RWPE2 (cell line): ENCODE measurements around the gene OVOL1.

Source experiments
- ATAC-seq: fragments of 200-7000 bp; cut with Tn5 transposase; 3 replicates; pipeline ENCODE4 v1.9.1; 2021; ENCODE audit warnings: low read depth
- DNase-seq: peaks from one replicate; pipeline ENCODE4 v3.0.0-alpha.2; 2020; ENCODE audit warnings: low spot score
- H3K27ac ChIP-seq: fragments of 450-650 bp; 2 replicates; pipeline ENCODE4 v1.5.1; 2017; ENCODE audit warnings: mild to moderate bottlenecking; ENCODE audit not compliant: poor library complexity, severe bottlenecking
- H3K27me3 ChIP-seq: fragments of 250-450 bp; sonication (Bioruptor Pico); 2 replicates; pipeline ENCODE4 v1.5.1; 2021; ENCODE audit warnings: mild to moderate bottlenecking, moderate library complexity; ENCODE audit not compliant: insufficient read depth, poor library complexity, severe bottlenecking
- H3K36me3 ChIP-seq: fragments of 250-450 bp; sonication (Bioruptor Pico); 2 replicates; pipeline ENCODE4 v1.5.1; 2020; ENCODE audit warnings: low read depth, mild to moderate bottlenecking, moderate library complexity
- H3K4me1 ChIP-seq: fragments of 250-450 bp; sonication (Bioruptor Pico); 2 replicates; pipeline ENCODE4 v1.5.1; 2021; ENCODE audit warnings: mild to moderate bottlenecking, moderate library complexity; ENCODE audit not compliant: insufficient read depth, poor library complexity, severe bottlenecking
- H3K4me3 ChIP-seq: fragments of 250-450 bp; sonication (Bioruptor Pico); 2 replicates; pipeline ENCODE4 v1.5.1; 2021; ENCODE audit warnings: mild to moderate bottlenecking, moderate library complexity; ENCODE audit not compliant: severe bottlenecking
- H3K9me3 ChIP-seq: fragments of 250-450 bp; sonication (Bioruptor Pico); 2 replicates; pipeline ENCODE4 v1.5.1; 2021; ENCODE audit warnings: mild to moderate bottlenecking, moderate library complexity; ENCODE audit not compliant: severe bottlenecking
- CTCF ChIP-seq: fragments of 450-650 bp; IDR thresholded peaks from one replicate; pipeline ENCODE4 v1.5.1; 2017; ENCODE audit warnings: mild to moderate bottlenecking, moderate library complexity; ENCODE audit not compliant: poor library complexity, severe bottlenecking

Gene OVOL1

GRCh38 chr11:65843811-65844210 lies 56.9 kb downstream of the OVOL1 start:
- H3K27me3 ChIP-seq, result no peaks in the 10 kb centered on the region
- no peaks in the 10 kb centered on the region for H3K4me1 ChIP-seq
- no peaks in the 10 kb centered on the region for H3K36me3 ChIP-seq
- no peak overlapping the region for H3K27ac ChIP-seq
- TF ChIP-seq CTCF, result no peak
- no peak for ATAC-seq
- no peaks in the 10 kb centered on the region for H3K9me3 ChIP-seq
- H3K4me3 ChIP-seq, result no peak overlapping the region
- no peak for DNase-seq

GRCh38 chr11:65844231-65844872 lies 57.5 kb downstream of the OVOL1 start:
- no peak for ATAC-seq
- no peak for DNase-seq
- TF ChIP-seq CTCF, result no peak

More at GRCh38 chr11:65844231-65844872, 57.5 kb downstream of the OVOL1 start:
- no peaks in the 10 kb centered on the region for H3K27me3 ChIP-seq
- no peak overlapping the region for H3K4me3 ChIP-seq
- no peaks in the 10 kb centered on the region for H3K4me1 ChIP-seq
- H3K9me3 ChIP-seq, result no peaks in the 10 kb centered on the region
- H3K36me3 ChIP-seq, result no peaks in the 10 kb centered on the region
- no peak overlapping the region for H3K27ac ChIP-seq
